T-helper 2 cell treated with Interferon-gamma antibody and Interleukin-4, amounts not matched to agents 5 μg/mL and 100 μg/mL, for 36 hours (primary cell): ENCODE results near the gene PSORS1C2.
"Not testable (repeated sequence)": the region's sequence is repeated elsewhere in the genome, so short reads cannot be mapped to it uniquely, and the experiment has no call there.

Experiments
- DNase-seq: peaks from one replicate; pipeline ENCODE4 v3.0.0; 2021; ENCODE audit warnings: low spot score
- H3K27ac Mint-ChIP-seq: one replicate; pipeline ENCODE4 v1.8.0; 2021; ENCODE audit warnings: mild to moderate bottlenecking, mixed read lengths
- H3K27me3 Mint-ChIP-seq: one replicate; pipeline ENCODE4 v1.8.0; 2021; ENCODE audit warnings: low read depth, mixed read lengths
- H3K36me3 Mint-ChIP-seq: one replicate; pipeline ENCODE4 v1.8.0; 2021; ENCODE audit warnings: low read depth, mixed read lengths
- H3K4me1 Mint-ChIP-seq: one replicate; pipeline ENCODE4 v1.8.0; 2021; ENCODE audit warnings: low read depth, mixed read lengths
- H3K4me3 Mint-ChIP-seq: one replicate; pipeline ENCODE4 v1.8.0; 2022; ENCODE audit warnings: mild to moderate bottlenecking, moderate library complexity, mixed read lengths
- H3K9me3 Mint-ChIP-seq: one replicate; pipeline ENCODE4 v1.8.0; 2021; ENCODE audit warnings: mixed read lengths

The PSORS1C2 gene

DNA sequence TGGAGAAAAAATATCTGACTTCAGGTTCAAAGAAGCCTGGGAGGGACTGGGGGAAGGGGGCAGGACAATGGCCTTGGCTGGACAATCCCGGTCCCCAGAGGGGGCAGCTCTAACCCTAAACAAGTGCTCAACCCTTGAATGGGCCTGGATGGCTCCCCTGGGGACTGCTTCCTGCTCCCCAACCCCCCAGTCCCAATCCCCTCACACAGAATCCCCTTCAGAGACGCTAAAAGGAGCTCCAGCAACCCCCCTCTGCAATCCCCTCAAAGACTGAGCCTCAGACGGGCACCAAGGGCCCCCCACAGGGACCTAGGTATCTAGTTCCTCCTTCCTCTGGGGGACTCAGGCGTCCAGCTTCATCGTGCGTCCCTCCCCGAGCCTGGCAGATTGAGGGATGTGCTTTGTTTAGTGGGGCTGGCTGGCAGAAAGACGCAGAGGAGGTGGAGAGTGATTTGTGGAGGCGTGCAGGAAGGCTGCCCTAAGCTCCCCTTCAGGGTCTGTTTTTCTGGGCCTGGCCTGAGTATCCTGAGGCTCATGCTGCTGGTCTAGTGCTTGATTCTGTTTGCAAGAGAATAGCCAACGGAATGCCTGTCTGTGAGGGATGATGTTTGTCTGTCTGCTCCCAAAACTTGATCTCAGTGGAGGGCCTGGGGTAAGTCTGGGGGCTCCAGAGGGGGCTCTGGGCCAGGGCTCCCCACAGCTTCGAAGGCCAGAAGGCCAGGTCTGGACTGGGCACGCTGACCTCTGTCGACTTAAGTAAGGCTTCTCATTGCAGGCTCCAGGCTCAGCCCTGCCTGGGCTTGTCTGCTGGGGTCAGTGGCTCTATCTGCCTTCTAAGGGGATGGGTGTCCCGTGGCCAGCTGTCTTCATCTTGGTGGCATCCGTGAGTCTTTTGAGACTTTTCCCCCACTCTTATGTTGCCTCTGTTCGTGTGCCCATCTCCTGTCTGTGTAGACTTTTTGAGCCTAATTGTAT is 33.4 kb upstream of the PSORS1C2 start:
- no peak overlapping the region for H3K4me3 Mint-ChIP-seq
- no peak overlapping the region for H3K27ac Mint-ChIP-seq
- no peak for DNase-seq
- H3K9me3 Mint-ChIP-seq = no peaks in the 10 kb centered on the region
- peaks cover 2% of the 10 kb centered on the region for H3K36me3 Mint-ChIP-seq
- H3K27me3 Mint-ChIP-seq = no peaks in the 10 kb centered on the region
- peaks cover 3% of the 10 kb centered on the region for H3K4me1 Mint-ChIP-seq

DNA sequence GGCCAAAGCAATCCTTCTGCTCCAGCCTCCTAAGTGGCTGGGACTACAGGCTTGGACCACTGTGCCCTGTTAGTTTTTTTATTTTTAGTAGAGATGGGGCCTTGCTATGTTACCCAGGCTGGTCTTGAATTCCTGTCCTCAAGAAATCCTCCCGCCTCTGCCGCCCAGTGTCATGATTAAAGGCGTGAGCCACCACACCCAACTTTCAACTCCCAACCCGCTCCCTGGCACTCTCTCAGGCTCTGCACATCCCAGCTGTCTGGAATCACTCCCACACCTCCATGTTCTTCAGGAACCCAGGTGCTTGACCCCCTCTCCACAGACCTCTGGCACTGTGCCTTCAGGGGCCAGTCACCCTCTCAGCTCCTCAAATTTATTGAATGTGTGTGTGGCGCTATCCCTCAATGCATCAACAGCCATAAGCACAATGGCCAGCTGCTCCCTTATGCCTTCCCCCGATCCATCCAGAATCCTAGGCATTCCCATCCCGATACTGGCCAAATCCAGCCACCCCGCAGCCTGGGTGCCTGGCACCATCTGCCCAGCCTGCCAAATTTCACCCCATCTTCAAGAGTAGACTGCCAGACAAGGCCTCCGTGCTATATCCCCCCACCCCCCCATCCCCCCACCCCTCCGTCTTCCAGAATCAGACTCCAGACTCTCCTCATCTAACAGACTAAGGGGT is 32.3 kb upstream of the PSORS1C2 start:
- no peak for DNase-seq
- H3K27ac Mint-ChIP-seq = no peak overlapping the region
- no peaks in the 10 kb centered on the region for H3K9me3 Mint-ChIP-seq
- peaks cover 3% of the 10 kb centered on the region for H3K4me1 Mint-ChIP-seq
- no peaks in the 10 kb centered on the region for H3K27me3 Mint-ChIP-seq
- H3K4me3 Mint-ChIP-seq = no peak overlapping the region
- peaks cover 2% of the 10 kb centered on the region for H3K36me3 Mint-ChIP-seq

DNA sequence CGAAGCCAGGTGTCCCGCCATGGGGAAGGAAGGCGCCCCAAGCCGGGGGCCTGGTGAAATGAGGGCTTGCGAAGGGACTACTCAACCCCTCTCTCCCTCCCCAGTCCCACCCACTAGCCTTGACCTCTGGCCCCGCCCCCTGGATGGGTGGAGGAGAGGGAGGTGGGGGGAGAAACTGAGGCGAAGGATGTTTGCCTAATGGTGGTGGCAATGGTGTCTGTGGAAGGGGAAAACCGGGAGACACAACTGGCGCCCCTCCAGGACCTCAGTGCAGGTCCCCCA is 31.7 kb upstream of the PSORS1C2 start, which contains the start of gene POU5F1:
POU5F1 (minus strand) TSS at position 83 of the 282 bp plus-strand sequence; CDS start at position 21, 62 bp downstream.
- no peak for DNase-seq
- Mint-ChIP-seq H3K4me1 (no peaks in the 10 kb centered on the region), H3K9me3 (no peaks in the 10 kb centered on the region), H3K27ac (no peak within 1 kb of the TSS), H3K4me3 (no peak within 1 kb of the TSS), H3K27me3 (no peaks in the 10 kb centered on the region), H3K36me3 (peaks cover 3% of the 10 kb centered on the region)

DNA sequence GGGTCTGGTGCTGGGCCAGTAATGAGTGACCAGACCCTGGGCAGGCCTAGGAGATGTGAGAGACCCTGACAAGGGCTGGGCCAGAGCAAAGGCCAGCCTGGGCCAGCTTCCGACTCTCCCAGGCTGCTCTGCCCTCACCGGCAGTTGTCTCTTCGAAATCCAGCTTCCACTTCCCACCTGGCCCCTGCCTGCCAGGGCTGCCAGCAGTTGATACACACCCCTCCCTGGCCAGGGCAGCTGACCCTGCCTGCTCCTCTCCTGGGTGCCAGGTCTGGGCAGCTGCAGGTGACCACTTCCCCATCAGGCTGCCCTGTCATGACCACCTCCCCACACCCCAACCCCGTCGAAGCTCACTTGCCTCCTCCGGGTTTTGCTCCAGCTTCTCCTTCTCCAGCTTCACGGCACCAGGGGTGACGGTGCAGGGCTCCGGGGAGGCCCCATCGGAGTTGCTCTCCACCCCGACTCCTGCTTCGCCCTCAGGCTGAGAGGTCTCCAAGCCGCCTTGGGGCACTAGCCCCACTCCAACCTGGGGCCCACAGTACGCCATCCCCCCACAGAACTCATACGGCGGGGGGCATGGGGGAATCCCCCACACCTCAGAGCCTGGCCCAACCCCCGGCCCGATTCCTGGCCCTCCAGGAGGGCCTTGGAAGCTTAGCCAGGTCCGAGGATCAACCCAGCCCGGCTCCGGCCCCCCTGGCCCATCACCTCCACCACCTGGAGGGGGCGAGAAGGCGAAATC is 31.2 kb upstream of the PSORS1C2 start:
- not testable (repeated sequence) for H3K9me3 Mint-ChIP-seq, H3K27ac Mint-ChIP-seq

DNA sequence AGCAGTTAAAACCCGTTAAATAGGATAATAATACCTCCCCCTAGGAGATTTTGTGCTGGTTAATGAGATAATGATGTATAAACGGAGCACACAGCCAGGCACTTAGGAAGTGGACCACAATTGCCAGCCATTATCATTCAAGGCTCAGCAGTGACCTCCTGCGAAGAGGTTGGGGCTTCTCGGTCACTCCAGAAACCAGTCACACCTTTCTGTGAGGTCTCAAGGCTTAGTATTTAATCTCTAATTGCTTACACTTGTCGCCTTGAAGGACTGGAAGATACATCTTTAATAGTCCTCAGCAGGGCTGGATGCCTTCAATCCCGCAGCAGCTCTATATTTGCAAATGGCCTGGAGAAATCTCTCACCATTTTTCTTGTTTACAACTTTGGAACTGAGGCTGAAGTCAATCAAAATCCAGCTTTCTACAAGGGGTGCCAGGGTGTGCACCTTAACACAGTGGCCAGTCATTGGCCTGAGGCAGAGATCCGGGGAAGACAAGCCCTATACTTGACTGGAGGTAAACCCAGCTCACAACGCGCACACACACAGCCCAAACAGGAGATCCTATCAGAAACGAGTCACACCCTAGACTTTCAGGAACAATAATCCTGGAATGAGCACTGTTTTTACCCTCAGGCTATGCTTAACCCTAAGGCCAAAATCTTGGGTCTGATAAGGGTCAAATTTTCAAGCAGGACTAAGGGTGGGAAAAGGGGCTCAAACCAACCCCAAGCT is 30.4 kb upstream of the PSORS1C2 start:
- DNase-seq = no peak
- Mint-ChIP-seq H3K4me1 (no peaks in the 10 kb centered on the region), H3K27ac (no peak overlapping the region), H3K4me3 (no peak overlapping the region), H3K36me3 (peaks cover 5% of the 10 kb centered on the region), H3K27me3 (no peaks in the 10 kb centered on the region), H3K9me3 (no peaks in the 10 kb centered on the region)

More for the DNA sequence above, 31.2 kb upstream of the PSORS1C2 start:
- H3K36me3 Mint-ChIP-seq, H3K27me3 Mint-ChIP-seq, H3K4me3 Mint-ChIP-seq, H3K4me1 Mint-ChIP-seq, DNase-seq: not testable (repeated sequence)

DNA sequence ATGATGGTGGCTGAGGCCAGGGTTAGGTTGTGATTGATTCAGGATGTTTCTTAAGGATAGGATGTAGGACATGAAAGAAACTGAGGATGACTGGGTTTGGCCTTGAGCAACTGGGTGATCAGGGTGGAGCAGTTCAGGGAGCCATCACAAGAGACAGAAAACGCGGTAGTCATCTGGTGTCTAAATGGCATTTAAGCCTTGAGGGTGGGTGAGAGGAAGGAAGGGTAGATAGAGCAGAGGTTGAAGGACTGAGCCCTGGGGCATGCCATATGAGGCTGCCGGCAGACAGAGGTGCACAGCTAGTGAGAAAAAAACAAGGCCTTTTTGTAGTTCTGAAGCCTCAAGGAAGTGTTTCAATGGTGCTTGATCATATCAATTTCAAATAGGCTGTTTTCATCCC is 29.7 kb upstream of the PSORS1C2 start:
- no peaks in the 10 kb centered on the region for H3K27me3 Mint-ChIP-seq
- no peak for DNase-seq
- H3K4me3 Mint-ChIP-seq = no peak overlapping the region
- no peaks in the 10 kb centered on the region for H3K4me1 Mint-ChIP-seq
- no peak overlapping the region for H3K27ac Mint-ChIP-seq
- peaks cover 6% of the 10 kb centered on the region for H3K36me3 Mint-ChIP-seq
- H3K9me3 Mint-ChIP-seq = no peaks in the 10 kb centered on the region

DNA sequence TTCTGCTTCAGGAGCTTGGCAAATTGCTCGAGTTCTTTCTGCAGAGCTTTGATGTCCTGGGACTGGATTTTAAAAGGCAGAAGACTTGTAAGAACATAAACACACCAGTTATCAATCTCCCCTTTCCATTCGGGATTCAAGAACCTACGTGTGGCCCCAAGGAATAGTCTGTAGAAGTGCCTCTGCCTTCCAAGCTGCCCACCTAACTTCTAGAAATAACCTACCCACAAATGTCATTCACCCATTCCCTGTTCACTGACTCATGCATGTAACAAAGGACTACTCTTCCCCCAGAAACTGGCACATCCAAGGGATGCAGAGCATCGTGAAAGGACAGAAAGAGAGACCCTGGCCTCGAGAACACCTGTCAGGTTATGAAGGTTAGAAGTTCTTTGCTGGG is 27.1 kb upstream of the PSORS1C2 start:
- H3K4me3 Mint-ChIP-seq = no peak overlapping the region
- no peaks in the 10 kb centered on the region for H3K9me3 Mint-ChIP-seq
- peaks cover 26% of the 10 kb centered on the region for H3K36me3 Mint-ChIP-seq
- H3K27me3 Mint-ChIP-seq = no peaks in the 10 kb centered on the region
- no peak overlapping the region for H3K27ac Mint-ChIP-seq
- DNase-seq = no peak
- peaks cover 7% of the 10 kb centered on the region for H3K4me1 Mint-ChIP-seq

DNA sequence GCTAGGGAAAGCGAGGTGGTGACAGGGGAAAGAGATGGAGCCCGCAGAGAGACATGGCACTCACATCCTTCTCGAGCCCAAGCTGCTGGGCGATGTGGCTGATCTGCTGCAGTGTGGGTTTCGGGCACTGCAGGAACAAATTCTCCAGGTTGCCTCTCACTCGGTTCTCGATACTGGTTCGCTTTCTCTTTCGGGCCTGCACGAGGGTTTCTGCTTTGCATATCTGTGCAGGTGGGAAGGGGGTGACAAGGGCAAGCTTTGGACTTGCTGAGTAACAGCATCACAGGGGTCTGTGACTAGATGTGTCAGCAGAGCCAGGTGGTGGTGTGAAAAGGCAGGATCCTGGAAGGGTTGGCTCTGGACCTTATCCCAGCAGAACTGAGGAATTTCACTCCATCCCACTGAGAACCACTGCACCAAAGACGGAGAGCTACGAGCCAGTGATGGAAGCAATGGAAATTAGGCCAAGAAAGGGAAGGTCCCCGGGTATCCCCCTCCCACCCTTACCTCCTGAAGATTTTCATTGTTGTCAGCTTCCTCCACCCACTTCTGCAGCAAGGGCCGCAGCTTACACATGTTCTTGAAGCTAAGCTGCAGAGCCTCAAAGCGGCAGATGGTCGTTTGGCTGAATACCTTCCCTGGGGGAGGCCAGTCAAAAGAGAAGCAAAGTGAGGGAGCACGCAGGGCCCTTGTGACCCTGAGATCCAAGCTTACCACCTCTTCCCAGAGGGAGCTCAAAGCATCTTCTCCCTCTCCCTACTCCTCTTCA is 26.4 kb upstream of the PSORS1C2 start:
- Mint-ChIP-seq H3K4me1 (peaks cover 10% of the 10 kb centered on the region), H3K36me3 (peaks cover 32% of the 10 kb centered on the region)
- H3K27ac Mint-ChIP-seq, H3K4me3 Mint-ChIP-seq, H3K27me3 Mint-ChIP-seq, H3K9me3 Mint-ChIP-seq, DNase-seq: not testable (repeated sequence)

DNA sequence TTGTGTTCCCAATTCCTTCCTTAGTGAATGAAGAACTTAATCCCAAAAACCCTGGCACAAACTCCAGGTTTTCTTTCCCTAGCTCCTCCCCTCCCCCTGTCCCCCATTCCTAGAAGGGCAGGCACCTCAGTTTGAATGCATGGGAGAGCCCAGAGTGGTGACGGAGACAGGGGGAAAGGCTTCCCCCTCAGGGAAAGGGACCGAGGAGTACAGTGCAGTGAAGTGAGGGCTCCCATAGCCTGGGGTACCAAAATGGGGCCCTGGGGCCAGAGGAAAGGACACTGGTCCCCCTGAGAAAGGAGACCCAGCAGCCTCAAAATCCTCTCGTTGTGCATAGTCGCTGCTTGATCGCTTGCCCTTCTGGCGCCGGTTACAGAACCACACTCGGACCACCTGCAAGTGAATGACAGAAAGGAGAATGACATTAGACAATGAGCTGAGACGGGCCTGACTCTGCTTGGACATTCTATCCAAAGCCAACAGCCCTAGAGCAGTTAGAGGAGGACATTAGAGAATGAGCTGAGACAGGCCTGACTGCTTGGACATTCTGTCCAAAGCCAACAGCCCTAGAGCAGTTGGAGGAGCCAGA is 25.7 kb upstream of the PSORS1C2 start:
- H3K9me3 Mint-ChIP-seq, H3K27me3 Mint-ChIP-seq, H3K4me3 Mint-ChIP-seq, DNase-seq, H3K27ac Mint-ChIP-seq: not testable (repeated sequence)
- H3K36me3 Mint-ChIP-seq = peaks cover 38% of the 10 kb centered on the region
- H3K4me1 Mint-ChIP-seq = peaks cover 16% of the 10 kb centered on the region

DNA sequence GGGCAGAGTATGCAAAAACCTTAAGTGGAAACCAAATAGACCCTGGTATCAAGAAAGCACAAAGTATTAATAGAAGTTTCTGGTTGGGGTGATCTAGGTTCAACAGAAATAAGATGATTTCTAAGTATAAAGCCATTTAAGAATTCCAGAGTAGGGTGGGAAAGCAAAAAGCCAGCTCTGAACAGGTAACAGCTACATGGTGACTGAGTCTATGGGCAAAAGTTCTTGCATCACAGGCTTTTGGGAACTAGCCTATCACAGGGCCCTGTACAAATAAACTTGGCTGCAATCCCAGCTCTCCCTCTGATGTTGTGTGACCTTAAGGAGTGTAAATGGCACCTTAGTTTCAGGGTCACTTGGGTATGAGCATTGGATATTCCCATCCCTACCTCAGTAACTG is 25.1 kb upstream of the PSORS1C2 start:
- Mint-ChIP-seq H3K27ac (no peak overlapping the region), H3K4me3 (no peak overlapping the region), H3K9me3 (no peaks in the 10 kb centered on the region), H3K27me3 (no peaks in the 10 kb centered on the region), H3K36me3 (peaks cover 42% of the 10 kb centered on the region), H3K4me1 (peaks cover 16% of the 10 kb centered on the region)
- DNase-seq = no peak

DNA sequence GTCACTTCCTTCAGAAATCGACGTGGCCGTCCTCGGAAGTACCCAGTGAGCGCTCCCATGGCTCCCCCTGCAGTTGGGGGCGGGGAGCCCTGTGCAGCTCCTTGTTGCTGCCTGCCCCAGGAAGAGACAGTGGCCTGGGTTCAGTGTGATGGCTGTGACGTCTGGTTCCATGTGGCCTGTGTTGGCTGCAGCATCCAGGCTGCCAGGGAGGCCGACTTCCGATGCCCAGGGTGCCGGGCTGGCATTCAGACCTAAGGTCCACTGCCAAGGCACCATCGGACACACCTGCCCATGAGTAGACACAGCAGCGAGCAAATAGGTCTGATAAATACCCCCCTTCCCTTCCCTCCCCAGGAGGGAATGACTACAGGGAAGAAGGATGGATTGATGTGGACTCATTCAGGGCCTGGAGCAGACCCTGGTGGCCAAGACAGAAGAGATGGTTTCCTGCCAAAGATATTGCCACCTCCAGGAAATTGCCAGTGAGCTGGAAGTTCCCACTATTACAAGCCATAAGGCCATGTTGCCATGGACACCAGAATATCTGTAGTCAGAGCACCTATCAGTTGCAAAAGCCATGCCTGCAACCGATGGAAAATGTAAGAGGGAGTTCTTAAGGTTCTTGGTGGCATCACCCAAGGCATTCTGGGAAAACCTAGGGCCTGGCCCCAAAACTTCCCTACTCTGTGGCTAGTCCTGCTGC is 23.7 kb upstream of the PSORS1C2 start:
- H3K4me3 Mint-ChIP-seq = no peak overlapping the region
- no peaks in the 10 kb centered on the region for H3K9me3 Mint-ChIP-seq
- H3K36me3 Mint-ChIP-seq = peaks cover 43% of the 10 kb centered on the region
- DNase-seq = no peak
- H3K4me1 Mint-ChIP-seq = peaks cover 18% of the 10 kb centered on the region
- H3K27ac Mint-ChIP-seq = no peak overlapping the region
- H3K27me3 Mint-ChIP-seq = no peaks in the 10 kb centered on the region
